Right atrium auricular region (tissue), 2 donors: ENCODE measurements around the gene FLAD1. TPM values are rescaled to one million over a fixed set of nuclear protein-coding genes. Genes with fewer than 3 reads are reported as not detected.
A peak's percentile ranks its signal among the peaks of the same experiment; 100 is the strongest.

ENCODE experiments used
- DNase-seq: peaks from one replicate; pipeline ENCODE4 v3.0.0-alpha.2; 2019; ENCODE audit warnings: low spot score
- H3K27ac ChIP-seq, 2 donors: fragments of 200-600 bp; sonication (generic); 1 replicate in 1 of 2; 2 replicates in 1 of 2; pipeline ENCODE4 v1.5.1; 2016 to 2019
- H3K27me3 ChIP-seq, 2 donors: fragments of 200-600 bp; sonication (generic); one replicate each; pipeline versions ENCODE4 v1.5.1 to v1.6.0; 2017 to 2019
- H3K36me3 ChIP-seq: fragments of 200-600 bp; sonication (generic); one replicate; pipeline ENCODE4 v1.5.1; 2016
- H3K4me1 ChIP-seq, 2 donors: fragments of 200-600 bp; sonication (generic); one replicate each; pipeline versions ENCODE4 v1.5.1 to v1.6.0; 2017 to 2019
- H3K4me3 ChIP-seq, 2 donors: fragments of 200-600 bp; sonication (generic); 1 replicate in 1 of 2; 2 replicates in 1 of 2; pipeline ENCODE4 v1.5.1; 2017 to 2019; ENCODE audit warnings: mild to moderate bottlenecking in 1 of 2, moderate library complexity in 1 of 2
- H3K9me3 ChIP-seq, 2 donors: fragments of 200-600 bp; sonication (generic); one replicate each; pipeline ENCODE4 v1.5.1; 2019
- total RNA-seq, 2 donors: library from RNA; depleted of rRNA; stranded (reverse); fragments of >200 nt; gene quantifications; one replicate each; pipeline ENCODE4 v1.1.0, GENCODE V29; 2016
- TF ChIP-seq, protein P1 (sequence below), 2 donors: fragments of 200-600 bp; sonication (generic); IDR thresholded peaks; one replicate each; pipeline ENCODE4 v1.5.1; 2019; ENCODE audit warnings: antibody characterized with exemption in 2 of 2

Gene FLAD1
- total RNA-seq, 2 donors from 2014 or later, result 19.5 to 24.8 TPM

DNA sequence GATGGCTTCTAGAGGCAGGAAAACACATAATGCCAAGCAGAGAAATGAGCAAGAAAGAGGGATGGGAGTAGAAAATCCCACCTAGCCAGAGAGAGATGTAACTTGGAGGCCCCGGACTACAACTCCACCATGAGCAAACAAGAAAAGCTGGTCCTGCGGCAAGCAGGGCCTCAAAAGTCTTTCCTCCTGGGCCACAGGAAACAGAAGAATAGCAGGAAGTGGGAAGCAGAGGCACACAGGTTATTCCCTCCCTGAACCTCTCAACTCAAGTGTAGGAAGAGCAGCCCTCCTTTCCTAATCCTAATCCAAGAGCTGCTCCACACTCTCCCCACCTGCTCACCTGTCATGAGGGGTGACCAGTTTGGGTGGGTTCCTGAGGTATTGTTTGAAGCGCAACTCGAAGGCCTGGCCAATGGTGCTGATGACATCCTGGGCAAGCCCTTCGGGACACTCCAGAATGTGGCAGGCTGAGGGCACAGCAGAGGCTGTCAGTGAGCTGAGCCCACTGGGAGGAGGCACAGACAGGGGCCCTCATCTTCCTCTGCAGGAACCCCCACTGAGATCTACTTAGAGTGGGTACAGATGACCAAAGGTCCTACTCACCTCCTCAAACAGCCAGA, 15.7 kb upstream of the FLAD1 start:
- DNase-seq, result no peak
- Histone ChIP-seq H3K4me3 (no peak overlapping the region), H3K36me3 (peaks cover 59% of the 10 kb centered on the region), H3K9me3 (no peaks in the 10 kb centered on the region), H3K27me3 (no peaks in the 10 kb centered on the region), H3K4me1 (peaks cover 0 to 60% of the 10 kb centered on the region in 2 donors), H3K27ac (peak overlapping the region; percentile 36 to 99)
- TF ChIP-seq, protein P1, sequence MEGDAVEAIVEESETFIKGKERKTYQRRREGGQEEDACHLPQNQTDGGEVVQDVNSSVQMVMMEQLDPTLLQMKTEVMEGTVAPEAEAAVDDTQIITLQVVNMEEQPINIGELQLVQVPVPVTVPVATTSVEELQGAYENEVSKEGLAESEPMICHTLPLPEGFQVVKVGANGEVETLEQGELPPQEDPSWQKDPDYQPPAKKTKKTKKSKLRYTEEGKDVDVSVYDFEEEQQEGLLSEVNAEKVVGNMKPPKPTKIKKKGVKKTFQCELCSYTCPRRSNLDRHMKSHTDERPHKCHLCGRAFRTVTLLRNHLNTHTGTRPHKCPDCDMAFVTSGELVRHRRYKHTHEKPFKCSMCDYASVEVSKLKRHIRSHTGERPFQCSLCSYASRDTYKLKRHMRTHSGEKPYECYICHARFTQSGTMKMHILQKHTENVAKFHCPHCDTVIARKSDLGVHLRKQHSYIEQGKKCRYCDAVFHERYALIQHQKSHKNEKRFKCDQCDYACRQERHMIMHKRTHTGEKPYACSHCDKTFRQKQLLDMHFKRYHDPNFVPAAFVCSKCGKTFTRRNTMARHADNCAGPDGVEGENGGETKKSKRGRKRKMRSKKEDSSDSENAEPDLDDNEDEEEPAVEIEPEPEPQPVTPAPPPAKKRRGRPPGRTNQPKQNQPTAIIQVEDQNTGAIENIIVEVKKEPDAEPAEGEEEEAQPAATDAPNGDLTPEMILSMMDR (IDR thresholded peaks at IDR 0.05), result no peak

GRCh38 chr1:154968731-154969130, 14.4 kb upstream of the FLAD1 start:
- H3K4me3 ChIP-seq, result no peak overlapping the region
- no peaks in the 10 kb centered on the region for H3K9me3 ChIP-seq
- no peak for DNase-seq
- H3K36me3 ChIP-seq, result peaks cover 48% of the 10 kb centered on the region
- H3K27ac ChIP-seq, result peak overlapping the region; percentile 99
- peaks cover 0 to 63% of the 10 kb centered on the region in 2 donors for H3K4me1 ChIP-seq
- TF ChIP-seq, protein P1 (IDR thresholded peaks at IDR 0.05), result no peak
- H3K27me3 ChIP-seq, result no peaks in the 10 kb centered on the region

- DNase-seq, result no peak
- no peaks in the 10 kb centered on the region for H3K9me3 ChIP-seq
- peaks cover 43% of the 10 kb centered on the region for H3K36me3 ChIP-seq
- peaks cover 0 to 63% of the 10 kb centered on the region in 2 donors for H3K4me1 ChIP-seq
- H3K4me3 ChIP-seq, result peak overlapping the region in 1 of 2 donors; percentile 48
- H3K27me3 ChIP-seq, result no peaks in the 10 kb centered on the region
- peak overlapping the region; percentile 99 for H3K27ac ChIP-seq
- TF ChIP-seq, protein P1 (IDR thresholded peaks at IDR 0.05), result no peak
Measured at GRCh38 chr1:154969246-154969645, 13.9 kb upstream of the FLAD1 start.

DNA sequence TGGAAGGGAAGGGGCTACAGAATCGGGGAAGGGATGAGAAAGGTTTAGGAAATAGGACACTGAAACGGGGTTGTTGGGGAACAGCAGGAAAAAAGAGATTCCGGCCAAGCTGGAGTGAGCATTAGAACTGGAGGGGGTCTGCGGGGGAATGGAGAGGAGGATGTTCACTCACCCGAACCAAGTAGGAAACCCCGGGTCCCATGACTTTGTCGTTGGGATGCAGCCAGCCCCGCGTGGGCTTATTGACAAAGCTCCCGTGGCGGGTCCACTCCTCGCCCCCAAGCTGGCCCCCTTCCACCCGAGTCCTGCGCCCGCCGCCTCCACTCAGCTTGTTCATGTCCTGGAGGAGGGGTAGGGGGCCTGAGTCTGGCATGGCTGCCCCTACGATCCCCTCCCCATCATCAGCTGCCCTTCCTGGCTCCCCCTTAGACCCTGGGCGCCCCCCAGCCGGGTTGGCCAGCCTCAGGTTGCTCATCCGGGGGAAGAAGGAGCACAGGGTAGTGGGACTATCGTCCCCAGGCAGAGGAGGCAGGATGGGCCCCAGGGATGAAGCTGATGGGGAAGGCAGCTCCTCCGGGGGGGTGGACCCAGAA, 13.2 kb upstream of the FLAD1 start:
- H3K4me1 ChIP-seq, result peaks cover 0 to 63% of the 10 kb centered on the region in 2 donors
- TF ChIP-seq, protein P1 (IDR thresholded peaks at IDR 0.05), result no peak
- no peak for DNase-seq

DNA sequence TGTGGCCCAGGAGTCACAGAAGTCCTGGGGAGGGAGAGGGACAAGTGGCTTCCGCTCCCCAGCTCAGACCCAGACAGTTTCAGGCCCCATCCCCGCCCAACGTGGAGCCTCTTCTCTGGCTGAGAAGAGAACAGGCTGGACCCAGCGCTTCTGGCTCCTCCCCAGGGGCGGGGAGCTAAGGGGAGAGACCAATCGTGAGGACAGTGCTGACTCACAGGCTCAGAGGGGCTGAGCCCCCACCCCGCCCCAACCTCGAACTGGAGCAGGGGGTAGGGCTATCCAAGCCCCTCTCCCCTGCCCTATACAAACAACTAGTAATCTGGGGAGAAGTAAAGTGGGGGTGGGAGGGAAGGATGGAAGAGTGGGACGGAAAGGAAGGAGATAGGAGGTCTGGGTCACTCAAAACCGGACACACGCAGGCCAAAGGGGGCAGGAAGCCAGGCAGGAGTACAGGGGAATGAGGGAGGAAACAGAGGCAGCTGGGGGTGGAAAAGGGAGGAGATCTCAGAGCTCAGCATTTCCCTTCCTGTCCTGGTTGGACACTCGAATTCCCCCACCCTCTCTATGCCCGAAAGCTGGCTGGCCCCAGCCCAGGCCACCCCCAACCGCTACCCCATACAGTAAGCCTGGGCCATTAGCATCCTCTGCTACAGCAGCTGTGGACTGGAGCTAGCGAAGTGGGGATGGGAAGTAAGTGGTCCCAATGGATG, 12.4 kb upstream of the FLAD1 start, which contains the start of gene SHC1:
TSS of gene SHC1 (minus strand) at position 117 of the 710 bp plus-strand sequence. CDS start 221 bp downstream, outside the sequence.
- Histone ChIP-seq H3K4me1 (peaks cover 0 to 67% of the 10 kb centered on the region in 2 donors), H3K27ac (peak within 1 kb of the TSS; percentile 99), H3K27me3 (no peaks in the 10 kb centered on the region), H3K36me3 (peaks cover 28% of the 10 kb centered on the region), H3K9me3 (no peaks in the 10 kb centered on the region), H3K4me3 (peak within 1 kb of the TSS; percentile 36 to 48)
- TF ChIP-seq, protein P1 (IDR thresholded peaks at IDR 0.05), result no peak
- peak; percentile 97 for DNase-seq

More for the DNA sequence above, 13.2 kb upstream of the FLAD1 start:
- Histone ChIP-seq H3K27me3 (no peaks in the 10 kb centered on the region), H3K9me3 (no peaks in the 10 kb centered on the region), H3K4me3 (peak overlapping the region; percentile 36 to 48), H3K27ac (peak overlapping the region; percentile 99), H3K36me3 (peaks cover 36% of the 10 kb centered on the region)
